GM12864 (cell line): ENCODE data around the gene ARFGEF3.

Experiments used
- DNase-seq: peaks from one replicate; pipeline ENCODE4 v3.0.0-alpha.2; 2011; ENCODE audit warnings: low read depth
- H3K4me3 ChIP-seq: 2 replicates; pipeline ENCODE4 v1.5.1; 2011; ENCODE audit warnings: mild to moderate bottlenecking, low read depth, low read length, control low read depth
- TF ChIP-seq, protein P1 (sequence below): IDR thresholded peaks from 2 replicates; pipeline ENCODE4 v1.5.1; 2011; ENCODE audit warnings: low read depth, mild to moderate bottlenecking, moderate library complexity, low read length, control low read depth, inconsistent platforms; ENCODE audit errors: missing control alignments

ARFGEF3 gene

DNA sequence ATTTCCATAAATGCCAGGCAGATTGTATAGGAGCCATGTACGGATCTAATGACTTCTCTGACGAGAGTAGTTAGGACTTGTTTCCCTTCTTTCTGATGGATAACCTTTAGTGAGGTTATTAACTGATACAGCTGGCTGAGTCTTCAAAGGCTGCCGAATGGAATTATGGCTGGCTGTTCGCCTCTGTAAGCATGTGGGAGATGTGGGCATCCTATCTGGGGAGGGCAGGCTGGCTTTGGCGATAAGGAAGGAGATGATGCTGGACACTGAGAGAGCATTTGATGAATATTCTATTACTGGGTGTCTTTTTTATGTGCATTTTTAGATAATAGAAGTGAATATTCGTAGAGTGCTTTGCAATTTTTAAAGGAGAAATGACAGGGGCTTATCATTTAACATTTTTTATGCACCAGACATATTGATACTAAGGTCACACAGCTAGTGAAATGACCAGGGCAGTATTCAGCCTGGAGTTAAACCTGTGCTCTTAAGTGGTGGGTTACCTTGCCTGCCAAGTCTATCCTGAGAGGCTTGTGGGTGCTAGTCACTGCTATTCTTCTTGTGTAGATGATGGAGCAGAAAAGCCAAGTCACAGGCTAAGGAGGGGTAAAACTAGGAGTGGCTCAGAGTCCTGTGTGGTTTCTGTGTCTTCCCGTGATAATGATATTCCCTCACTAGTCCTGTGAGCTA, 53.5 kb downstream of the ARFGEF3 start:
- DNase-seq = no peak
- H3K4me3 ChIP-seq = no peak overlapping the region
- TF ChIP-seq, protein P1, sequence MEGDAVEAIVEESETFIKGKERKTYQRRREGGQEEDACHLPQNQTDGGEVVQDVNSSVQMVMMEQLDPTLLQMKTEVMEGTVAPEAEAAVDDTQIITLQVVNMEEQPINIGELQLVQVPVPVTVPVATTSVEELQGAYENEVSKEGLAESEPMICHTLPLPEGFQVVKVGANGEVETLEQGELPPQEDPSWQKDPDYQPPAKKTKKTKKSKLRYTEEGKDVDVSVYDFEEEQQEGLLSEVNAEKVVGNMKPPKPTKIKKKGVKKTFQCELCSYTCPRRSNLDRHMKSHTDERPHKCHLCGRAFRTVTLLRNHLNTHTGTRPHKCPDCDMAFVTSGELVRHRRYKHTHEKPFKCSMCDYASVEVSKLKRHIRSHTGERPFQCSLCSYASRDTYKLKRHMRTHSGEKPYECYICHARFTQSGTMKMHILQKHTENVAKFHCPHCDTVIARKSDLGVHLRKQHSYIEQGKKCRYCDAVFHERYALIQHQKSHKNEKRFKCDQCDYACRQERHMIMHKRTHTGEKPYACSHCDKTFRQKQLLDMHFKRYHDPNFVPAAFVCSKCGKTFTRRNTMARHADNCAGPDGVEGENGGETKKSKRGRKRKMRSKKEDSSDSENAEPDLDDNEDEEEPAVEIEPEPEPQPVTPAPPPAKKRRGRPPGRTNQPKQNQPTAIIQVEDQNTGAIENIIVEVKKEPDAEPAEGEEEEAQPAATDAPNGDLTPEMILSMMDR = no peak

DNA sequence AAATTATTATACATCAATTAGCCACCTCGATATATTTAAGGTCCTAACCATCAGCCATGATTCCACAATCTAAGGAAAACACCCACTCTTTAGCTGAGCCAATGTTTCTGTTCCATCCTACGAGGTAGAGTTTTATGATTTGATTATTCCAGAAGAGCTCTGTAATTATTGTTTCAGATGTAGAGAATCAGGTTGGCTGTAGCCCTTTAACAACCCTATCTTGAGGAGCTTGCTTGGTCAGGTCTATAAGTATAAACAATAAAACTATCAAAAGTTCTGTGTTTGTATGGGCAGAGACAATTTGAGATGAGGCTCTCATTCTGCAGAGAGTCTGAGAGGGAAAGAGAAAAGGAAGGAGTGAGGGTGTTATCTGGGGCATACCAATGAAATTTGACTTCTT, 56.7 kb downstream of the ARFGEF3 start, which contains the start of gene PBOV1:
Gene PBOV1, minus strand, starts transcription at position 43 of the 400 bp plus-strand sequence. CDS start 96 bp downstream, outside the sequence.
- no peak within 1 kb of the TSS for H3K4me3 ChIP-seq
- TF ChIP-seq, protein P1 = no peak
- DNase-seq = no peak

DNA sequence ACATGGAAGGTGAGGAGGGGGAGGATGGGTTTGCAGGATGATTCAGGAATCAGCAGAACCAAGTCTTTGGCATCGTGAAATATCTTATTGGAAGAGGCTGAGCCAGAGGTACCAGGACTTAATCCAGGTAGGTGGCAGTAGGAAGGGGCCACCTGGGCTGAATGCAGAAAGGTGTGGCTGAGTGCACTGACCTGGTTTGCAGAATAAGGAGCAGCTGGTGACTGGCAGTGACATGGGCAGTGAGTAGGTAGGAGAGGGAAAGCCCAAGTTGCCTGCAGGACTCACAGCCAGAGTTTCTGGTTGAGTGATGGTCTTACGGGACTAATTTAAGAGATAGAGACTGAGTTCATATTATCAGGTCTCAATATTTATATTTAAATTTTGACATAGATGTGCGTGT, 57.7 kb downstream of the ARFGEF3 start:
- DNase-seq = no peak

DNA sequence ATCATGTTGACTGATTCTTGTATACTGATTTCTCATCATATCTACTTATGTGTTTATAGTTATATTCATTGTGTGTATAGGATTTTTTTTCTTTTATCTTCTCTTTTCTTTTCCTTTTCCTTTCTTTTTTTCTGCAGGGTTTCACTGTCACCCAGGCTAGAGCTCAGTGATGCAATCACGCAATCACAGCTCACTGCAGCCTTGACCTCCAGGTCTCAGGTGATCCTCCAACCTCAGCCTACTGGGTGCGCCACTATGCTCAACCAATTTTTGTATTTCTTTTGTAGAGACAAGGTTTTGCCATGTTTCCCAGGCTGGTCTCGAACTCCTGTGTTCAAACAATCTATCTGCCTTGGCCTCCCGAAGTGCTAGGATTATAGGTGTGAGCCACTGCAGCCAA, 58.2 kb downstream of the ARFGEF3 start:
- H3K4me3 ChIP-seq = no peak overlapping the region
- DNase-seq = no peak
- TF ChIP-seq, protein P1 = no peak

More for the DNA sequence above, 57.7 kb downstream of the ARFGEF3 start:
- TF ChIP-seq, protein P1 = no peak
- H3K4me3 ChIP-seq = no peak overlapping the region

DNA sequence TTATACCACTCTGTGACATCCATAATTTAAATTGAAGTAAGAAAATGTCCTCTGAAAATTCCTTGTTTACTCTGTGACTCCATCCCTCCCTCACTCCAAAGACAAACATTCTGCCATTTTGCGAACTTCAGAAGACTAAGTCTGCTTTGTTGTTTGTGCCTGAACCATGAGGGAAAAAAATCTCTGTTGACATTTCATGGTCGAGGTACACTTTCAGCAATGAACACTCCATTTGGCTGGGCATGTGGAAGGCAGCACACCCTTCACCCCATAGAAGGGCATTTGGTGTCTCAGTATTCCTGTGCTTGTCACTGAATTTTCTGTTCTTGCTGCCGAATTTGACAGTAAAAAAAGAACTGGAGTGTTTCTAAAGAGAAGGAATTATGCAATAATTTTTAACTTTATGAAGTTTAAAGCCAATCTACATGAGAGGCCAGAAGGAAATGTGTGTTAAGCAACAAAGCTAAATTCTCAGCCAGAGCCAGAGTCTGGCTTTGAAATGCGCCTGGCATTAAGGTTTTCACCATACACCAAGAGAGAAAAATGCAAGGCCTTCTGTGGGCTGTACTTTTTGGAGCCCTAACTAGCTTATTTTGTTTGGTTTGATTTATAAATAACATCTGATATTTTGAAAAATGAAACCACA, 61.3 kb downstream of the ARFGEF3 start:
- H3K4me3 ChIP-seq = no peak overlapping the region
- TF ChIP-seq, protein P1 = no peak
- no peak for DNase-seq

DNA sequence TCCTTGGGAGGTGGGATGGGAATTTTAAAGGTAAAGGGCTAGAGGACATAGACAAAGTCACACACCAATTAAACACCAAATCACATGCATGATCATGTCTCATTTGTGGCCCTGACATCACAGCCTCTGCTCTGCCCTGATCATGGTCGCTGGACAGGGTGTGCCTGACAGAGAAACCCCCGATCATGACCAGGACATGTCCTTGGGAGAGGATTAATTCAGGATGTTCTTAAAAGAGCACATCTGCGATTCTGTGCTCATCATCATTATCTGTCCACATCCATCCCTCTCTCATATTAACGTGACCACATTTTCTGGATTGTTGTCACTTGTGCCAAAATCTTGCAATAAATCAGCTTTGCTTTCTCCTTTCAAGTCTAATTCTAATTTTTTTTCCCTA, 64.2 kb downstream of the ARFGEF3 start:
- DNase-seq = no peak
- TF ChIP-seq, protein P1 = no peak
- no peak overlapping the region for H3K4me3 ChIP-seq
